HEK293T (cell line): Measurements from ENCODE around the gene SEMA5A.

Experiments
- BHLHE40 ChIP-seq: fragments of 450-650 bp; IDR thresholded peaks from 2 replicates; pipeline ENCODE4 v1.6.1; 2016; ENCODE audit warnings: mild to moderate bottlenecking, moderate library complexity, borderline replicate concordance
- ELF4 ChIP-seq: fragments of 450-650 bp; IDR thresholded peaks from 2 replicates; pipeline ENCODE4 v1.6.1; 2017; ENCODE audit warnings: antibody characterized with exemption
- FOXA1 ChIP-seq: fragments of 450-650 bp; IDR thresholded peaks from 2 replicates; pipeline ENCODE4 v1.6.1; 2016; ENCODE audit warnings: mild to moderate bottlenecking
- FOXK2 ChIP-seq: fragments of 450-650 bp; IDR thresholded peaks from 2 replicates; pipeline ENCODE4 v1.6.1; 2016; ENCODE audit warnings: mild to moderate bottlenecking
- FOXM1 ChIP-seq: fragments of 450-650 bp; IDR thresholded peaks from 2 replicates; pipeline ENCODE4 v1.6.1; 2017; ENCODE audit warnings: mild to moderate bottlenecking, borderline replicate concordance
- HDGF ChIP-seq: fragments of 450-650 bp; IDR thresholded peaks from 2 replicates; pipeline ENCODE4 v1.6.1; 2017; ENCODE audit warnings: antibody characterized with exemption, borderline replicate concordance
- L3MBTL2 ChIP-seq: fragments of 450-650 bp; conservative IDR thresholded peaks from 2 replicates; pipeline ENCODE4 v1.6.1; 2016; ENCODE audit warnings: mild to moderate bottlenecking
- NFRKB ChIP-seq: fragments of 450-650 bp; IDR thresholded peaks from 2 replicates; pipeline ENCODE4 v1.6.1; 2016; ENCODE audit warnings: mild to moderate bottlenecking, moderate library complexity
- TARDBP ChIP-seq: fragments of 450-650 bp; IDR thresholded peaks from 2 replicates; pipeline ENCODE4 v1.6.1; 2016

GRCh38 chr5:9351546-9351945, 194.3 kb downstream of the SEMA5A start:
- TF ChIP-seq FOXM1 (no peak), BHLHE40 (no peak), NFRKB (no peak), FOXA1 (no peak), L3MBTL2 (no peak), ELF4 (no peak), FOXK2 (no peak), TARDBP (no peak), HDGF (no peak)
